Measurements from ENCODE around the gene ZDHHC1. TPM values are rescaled to one million over a fixed set of nuclear protein-coding genes. Genes with fewer than 3 reads are reported as not detected.

The ZDHHC1 gene
- total and polyA plus RNA-seq, 2 of the 13 experiments (the other 11 are each of a cell fraction or from before 2014, with no cell fraction given) = 0.51 to 1.1 TPM

- CTCF ChIA-PET (ENCODE audit: low intra/inter-chr PET ratio, low total read pairs) = no interaction called here
These were observed 6.6 kb downstream of the ZDHHC1 start for GRCh38 chr16:67409631-67410030.

DNA sequence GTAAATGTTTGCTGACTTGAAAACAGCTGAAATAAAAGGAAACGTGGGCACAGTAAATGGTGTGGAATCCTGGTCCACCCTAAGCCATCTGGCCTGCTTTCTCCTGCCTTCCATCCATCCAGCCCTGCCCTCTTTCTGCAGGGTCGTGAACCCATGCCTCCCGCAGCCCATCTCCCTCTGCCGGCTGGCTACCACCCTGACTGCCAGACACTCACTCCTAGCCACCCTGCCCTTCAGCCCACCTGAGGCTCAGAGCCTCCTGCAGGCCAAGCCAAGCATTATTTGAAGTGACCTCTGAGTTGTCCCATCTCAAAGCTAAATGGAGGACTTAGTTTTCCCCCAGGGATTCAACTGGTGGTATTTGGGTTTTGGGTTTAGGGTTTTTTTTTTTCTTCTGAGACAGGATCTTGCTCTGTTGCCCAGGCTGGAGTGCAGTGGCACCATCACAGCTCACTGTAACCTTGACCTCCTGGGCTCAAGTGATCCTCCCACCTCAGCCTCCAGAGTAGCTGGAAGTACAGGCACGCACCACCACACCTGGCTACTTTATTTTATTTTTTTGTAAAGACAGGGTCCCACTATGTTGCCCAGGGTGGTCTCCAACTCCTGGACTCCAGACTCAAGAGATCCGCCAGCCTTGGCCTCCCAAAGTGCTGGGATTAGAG is 8.4 kb downstream of the ZDHHC1 start:
- Histone ChIP-seq H3K9me3 (ENCODE audit: low read length) (no peaks in the 10 kb centered on the region), H3K9ac (ENCODE audit: insufficient read depth, low read depth, low read length) (no peak overlapping the region), H3K4me1 (ENCODE audit: insufficient read depth, low read length) (peaks cover 23% of the 10 kb centered on the region), H3K4me3 (replicated peaks in 1 of 3; ENCODE audit: insufficient read depth in 1 of 3, low read depth in 2 of 3, low read length in 3 of 3) (no peak overlapping the region), H2AFZ (ENCODE audit: low read length) (no peak overlapping the region), H3K27me3 (ENCODE audit: control insufficient read depth in 1 of 2, insufficient read depth in 2 of 2, low read length in 2 of 2) (peaks cover 0 to 14% of the 10 kb centered on the region in 2 experiments; a peak in 3 of 5 replicates), H3K79me2 (ENCODE audit: insufficient read depth, low read length) (no peaks in the 10 kb centered on the region), H3K27ac (ENCODE audit: extremely low read length, insufficient read depth, low read length) (no peak overlapping the region), H4K20me1 (ENCODE audit: insufficient read depth, low read length) (no peaks in the 10 kb centered on the region), H3K4me2 (ENCODE audit: low read depth, low read length) (no peak overlapping the region), H3K36me3 (replicated peaks in 1 of 2; ENCODE audit: control insufficient read depth in 1 of 2, insufficient read depth in 2 of 2, low read length in 2 of 2) (no peaks in the 10 kb centered on the region)
- no TSS peak for BruUV-seq (replicated peaks)
- peak; percentile 71 for ATAC-seq
- intact Hi-C loops (cut with micrococcal nuclease; ENCODE audit: unreplicated experiment) (loop anchor here (2.0 kb wide), 1 partner anchor 59 kb away; no protein-coding TSS in a partner anchor), in situ Hi-C loops (cut with HindIII; ENCODE audit: extremely low pct_ligation_motif_present, low pct_unique_long_range_greater_than_20kb) (no loop called here)
- ChIA-PET POLR2A (no interaction called here), CTCF (ENCODE audit: low intra/inter-chr PET ratio, low total read pairs) (interaction anchor here (1.5 kb wide), 2 partner anchors 59 to 129 kb away, joined by 4 read pairs; partner anchors contain the start of gene PLEKHG4)
- FAIRE-seq = peak; percentile 60
- no peak for DNase-seq (ENCODE audit: low spot score)
- 34% methylated on average over 6 of the region's 6 CpGs for WGBS (ENCODE audit: low lambda C conversion rate)
- TF ChIP-seq GATAD1 (CRISPR knock-in tag; IDR thresholded peaks at IDR 0.05) = no peak
- TF ChIP-seq THAP9 (CRISPR knock-in tag; IDR thresholded peaks at IDR 0.05; ENCODE audit: borderline replicate concordance) = no peak
- TF ChIP-seq STAG1 (CRISPR knock-in tag; IDR thresholded peaks at IDR 0.05) = peak; percentile 47
- TF ChIP-seq MXD4 (CRISPR knock-in tag; IDR thresholded peaks at IDR 0.05) = no peak
- TF ChIP-seq CTCF (CRISPR knock-in tag; IDR thresholded peaks at IDR 0.05) = peak; percentile 47
- TF ChIP-seq RXRA (CRISPR knock-in tag; IDR thresholded peaks at IDR 0.05) = 0 out of 2 replicates have a peak, but pooled peaks have one; percentile 12
- TF ChIP-seq ZNF496 (CRISPR knock-in tag; IDR thresholded peaks at IDR 0.05; ENCODE audit: insufficient replicate concordance) = no peak

More at GRCh38 chr16:67409631-67410030, 6.6 kb downstream of the ZDHHC1 start:
- no peaks in the 10 kb centered on the region for H3K79me2 ChIP-seq (ENCODE audit: insufficient read depth, low read length)
- intact Hi-C loops (cut with micrococcal nuclease; ENCODE audit: unreplicated experiment) = no loop called here
- H3K36me3 ChIP-seq (replicated peaks in 1 of 2; ENCODE audit: control insufficient read depth in 1 of 2, insufficient read depth in 2 of 2, low read length in 2 of 2) = no peaks in the 10 kb centered on the region
- no peak overlapping the region for H2AFZ ChIP-seq (ENCODE audit: low read length)
- ATAC-seq (no peak), FAIRE-seq (no peak), DNase-seq (ENCODE audit: low spot score) (no peak)
- no peaks in the 10 kb centered on the region for H4K20me1 ChIP-seq (ENCODE audit: insufficient read depth, low read length)
- no peaks in the 10 kb centered on the region for H3K9me3 ChIP-seq (ENCODE audit: low read length)
- no peak overlapping the region for H3K4me2 ChIP-seq (ENCODE audit: low read depth, low read length)
- TF ChIP-seq, protein P1, sequence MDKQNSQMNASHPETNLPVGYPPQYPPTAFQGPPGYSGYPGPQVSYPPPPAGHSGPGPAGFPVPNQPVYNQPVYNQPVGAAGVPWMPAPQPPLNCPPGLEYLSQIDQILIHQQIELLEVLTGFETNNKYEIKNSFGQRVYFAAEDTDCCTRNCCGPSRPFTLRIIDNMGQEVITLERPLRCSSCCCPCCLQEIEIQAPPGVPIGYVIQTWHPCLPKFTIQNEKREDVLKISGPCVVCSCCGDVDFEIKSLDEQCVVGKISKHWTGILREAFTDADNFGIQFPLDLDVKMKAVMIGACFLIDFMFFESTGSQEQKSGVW (CRISPR knock-in tag; IDR thresholded peaks at IDR 0.05; ENCODE audit: borderline replicate concordance) = no peak
- TF ChIP-seq MAFK (conservative IDR thresholded peaks at IDR 0.05 in 1 of 2, IDR thresholded peaks at IDR 0.05 in 1 of 2; ENCODE audit: low read length in 2 of 2) = peak in 1 of 2 experiments; percentile 23; a peak in 2 of 4 replicates
- no peak overlapping the region for H3K9ac ChIP-seq (ENCODE audit: insufficient read depth, low read depth, low read length)
- BruUV-seq (replicated peaks) = no TSS peak
- H3K27ac ChIP-seq (ENCODE audit: extremely low read length, insufficient read depth, low read length) = no peak overlapping the region
- H3K27me3 ChIP-seq (ENCODE audit: control insufficient read depth in 1 of 2, insufficient read depth in 2 of 2, low read length in 2 of 2) = peaks cover 0 to 14% of the 10 kb centered on the region in 2 experiments; a peak in 3 of 5 replicates
- no peak overlapping the region for H3K4me3 ChIP-seq (replicated peaks in 1 of 3; ENCODE audit: insufficient read depth in 1 of 3, low read depth in 2 of 3, low read length in 3 of 3)
- POLR2A ChIA-PET = no interaction called here
- H3K4me1 ChIP-seq (ENCODE audit: insufficient read depth, low read length) = peaks cover 38% of the 10 kb centered on the region
- 84% methylated on average over 9 of the region's 9 CpGs for WGBS (ENCODE audit: low lambda C conversion rate)
- in situ Hi-C loops (cut with HindIII; ENCODE audit: extremely low pct_ligation_motif_present, low pct_unique_long_range_greater_than_20kb) = no loop called here

Measured in HepG2 (cell line).